ENCODE results near the gene BAX. TPM values are rescaled to one million over a fixed set of nuclear protein-coding genes. Genes with fewer than 3 reads are reported as not detected.

Gene BAX
- total and polyA plus RNA-seq, 2 donors (not counting 1 experiment from before 2014, with no cell fraction given): 95.3 to 109 TPM

DNA sequence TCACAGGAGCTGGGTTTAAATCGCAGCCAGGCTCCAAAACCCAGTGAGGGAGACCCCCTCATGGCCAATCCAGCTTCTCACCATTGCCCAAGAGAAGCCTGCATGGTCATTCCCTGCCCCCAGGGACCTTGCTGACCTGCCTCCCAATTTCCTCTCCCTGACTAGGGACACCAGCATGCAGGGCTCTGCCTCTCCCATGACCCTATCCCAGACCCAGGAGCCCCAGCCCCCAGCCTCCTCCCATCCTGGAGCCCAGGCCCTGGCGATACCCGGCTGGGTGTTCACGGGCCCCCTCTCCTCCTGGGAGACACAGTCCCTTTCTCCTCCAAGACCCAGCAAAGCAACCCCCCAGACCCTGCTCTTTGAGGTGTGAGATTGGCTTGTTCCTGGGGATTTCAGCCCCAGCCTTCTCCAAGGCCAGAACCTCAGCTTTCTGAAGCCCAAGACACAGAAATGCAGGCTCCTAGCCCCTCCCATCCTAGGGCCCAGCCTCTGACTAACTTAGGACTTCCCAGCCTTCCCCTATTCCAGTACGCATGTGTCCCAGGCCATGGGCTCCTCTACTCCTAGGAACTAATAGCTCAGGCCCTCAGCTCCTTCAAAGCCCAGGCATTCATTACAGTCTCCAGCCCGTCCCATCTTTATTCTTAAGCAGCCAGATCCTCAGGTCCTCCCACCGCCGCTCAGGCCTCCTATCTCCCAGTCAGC, 37.4 kb downstream of the BAX start:
- peaks cover 0 to 7% of the 10 kb centered on the region in 2 experiments for H3K36me3 ChIP-seq (replicated peaks in 1 of 2; ENCODE audit: control extremely low read depth in 1 of 2, control insufficient read depth in 1 of 2, extremely low read depth in 1 of 2, insufficient read depth in 2 of 2, low read length in 1 of 2)
- intact Hi-C loops (cut with micrococcal nuclease): loop anchor here (2.0 to 10.0 kb wide), 4 partner anchors 13 to 217 kb away; partner anchors contain the start of genes C19orf73, LIN7B and PPFIA3

More for the DNA sequence above, 37.4 kb downstream of the BAX start:
- peak overlapping the region; percentile 61 to 94 (median 79) for H3K4me3 ChIP-seq (ENCODE audit: control extremely low read depth in 1 of 5, extremely low read depth in 1 of 5, insufficient read depth in 1 of 5, low read depth in 2 of 5, low read length in 4 of 5)
- WGBS (ENCODE audit: insufficient coverage): 50% methylated on average over 7 of the region's 8 CpGs
- DNase-seq (no peak), ATAC-seq (ENCODE audit: low read depth) (no peak)
- H3K27me3 ChIP-seq (replicated peaks in 1 of 4; ENCODE audit: control extremely low read depth in 1 of 4, control insufficient read depth in 3 of 4, insufficient read depth in 4 of 4, low read length in 3 of 4): no peaks in the 10 kb centered on the region
- peaks cover 6% of the 10 kb centered on the region for H4K20me1 ChIP-seq (ENCODE audit: control insufficient read depth, insufficient read depth, low read length, poor library complexity, severe bottlenecking)
- peak overlapping the region; percentile 94 for H2AFZ ChIP-seq (ENCODE audit: insufficient read depth, low read depth, low read length, poor library complexity, severe bottlenecking)
- CTCF ChIA-PET: interaction anchor here (1.4 to 3.4 kb wide), 6 partner anchors 13 to 204 kb away, joined by 4 to 17 read pairs (median 10); partner anchors contain the start of gene LIN7B
- H3K9me3 Mint-ChIP-seq (ENCODE audit: insufficient read depth): no peaks in the 10 kb centered on the region
- TF ChIP-seq, protein P1, sequence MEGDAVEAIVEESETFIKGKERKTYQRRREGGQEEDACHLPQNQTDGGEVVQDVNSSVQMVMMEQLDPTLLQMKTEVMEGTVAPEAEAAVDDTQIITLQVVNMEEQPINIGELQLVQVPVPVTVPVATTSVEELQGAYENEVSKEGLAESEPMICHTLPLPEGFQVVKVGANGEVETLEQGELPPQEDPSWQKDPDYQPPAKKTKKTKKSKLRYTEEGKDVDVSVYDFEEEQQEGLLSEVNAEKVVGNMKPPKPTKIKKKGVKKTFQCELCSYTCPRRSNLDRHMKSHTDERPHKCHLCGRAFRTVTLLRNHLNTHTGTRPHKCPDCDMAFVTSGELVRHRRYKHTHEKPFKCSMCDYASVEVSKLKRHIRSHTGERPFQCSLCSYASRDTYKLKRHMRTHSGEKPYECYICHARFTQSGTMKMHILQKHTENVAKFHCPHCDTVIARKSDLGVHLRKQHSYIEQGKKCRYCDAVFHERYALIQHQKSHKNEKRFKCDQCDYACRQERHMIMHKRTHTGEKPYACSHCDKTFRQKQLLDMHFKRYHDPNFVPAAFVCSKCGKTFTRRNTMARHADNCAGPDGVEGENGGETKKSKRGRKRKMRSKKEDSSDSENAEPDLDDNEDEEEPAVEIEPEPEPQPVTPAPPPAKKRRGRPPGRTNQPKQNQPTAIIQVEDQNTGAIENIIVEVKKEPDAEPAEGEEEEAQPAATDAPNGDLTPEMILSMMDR (IDR thresholded peaks at IDR 0.05): no peak
- no peak for TF ChIP-seq EZH2 (IDR thresholded peaks at IDR 0.05; ENCODE audit: borderline replicate concordance, insufficient read depth, low read depth, low read length, poor library complexity, severe bottlenecking)
- no peaks in the 10 kb centered on the region for H3K9me3 ChIP-seq (ENCODE audit: control extremely low read depth in 1 of 3, control insufficient read depth in 2 of 3, insufficient read depth in 1 of 3, low read length in 2 of 3)
- H3K4me3 Mint-ChIP-seq: peak overlapping the region; percentile 94
- H3K27ac Mint-ChIP-seq: peak overlapping the region; percentile 92
- H3K4me1 Mint-ChIP-seq: peaks cover 39% of the 10 kb centered on the region
- H3K4me2 ChIP-seq (replicated peaks; ENCODE audit: low read depth, low read length, poor library complexity, severe bottlenecking): peak overlapping the region; percentile 99
- peak overlapping the region; percentile 94 for H3K9ac ChIP-seq (ENCODE audit: low read length)
- peak overlapping the region in 1 of 2 donors; percentile 70 for H3K27ac ChIP-seq (ENCODE audit: low read length in 2 of 2)
- peaks cover 15 to 27% of the 10 kb centered on the region in 2 donors for H3K4me1 ChIP-seq (ENCODE audit: control insufficient read depth in 2 of 2, insufficient read depth in 2 of 2, low read length in 2 of 2)
- peaks cover 55% of the 10 kb centered on the region for H3K79me2 ChIP-seq (ENCODE audit: control insufficient read depth, insufficient read depth, low read length)
- no peaks in the 10 kb centered on the region for H3K27me3 Mint-ChIP-seq
- POLR2A ChIA-PET: interaction anchor here (0.6 to 1.1 kb wide), 2 partner anchors 13 to 1385 kb away, joined by 3 read pairs; no protein-coding TSS in a partner anchor
